ENCODE data around the gene MATK. TPM values are rescaled to one million over a fixed set of nuclear protein-coding genes. Genes with fewer than 3 reads are reported as not detected.

MATK gene
- total RNA-seq, 1 experiment from 2014 or later = not detected

DNA sequence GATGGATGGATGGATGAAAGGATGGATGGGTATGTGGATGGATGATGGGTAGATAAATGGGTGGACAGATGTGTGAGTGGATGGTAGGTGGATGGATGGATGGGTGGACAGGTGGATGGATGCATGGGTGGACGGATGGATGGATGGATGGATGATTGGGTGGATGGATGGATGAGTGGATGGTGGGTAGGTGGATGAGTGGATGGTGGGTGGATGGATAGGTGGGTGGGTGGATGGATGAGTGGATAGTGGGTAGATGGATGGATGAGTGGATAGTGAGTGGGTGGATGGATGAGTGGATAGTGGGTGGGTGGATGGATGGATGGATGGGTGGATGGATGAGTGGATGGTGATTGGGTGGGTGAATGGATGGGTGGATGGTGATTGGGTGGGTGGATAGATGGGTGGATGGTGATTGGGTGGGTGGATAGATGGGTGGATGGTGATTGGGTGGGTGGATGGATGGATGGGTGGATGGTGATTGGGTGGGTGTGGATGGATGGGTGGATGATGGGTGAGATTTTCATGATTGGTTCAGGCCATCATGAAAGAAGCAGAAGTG lies 9.6 kb downstream of the MATK start:
- no TSS peak for BruUV-seq (replicated peaks)
- no peaks in the 10 kb centered on the region for H3K9me2 ChIP-seq (replicated peaks; ENCODE audit: low read length)
- CTCF ChIA-PET = no interaction called here

DNA sequence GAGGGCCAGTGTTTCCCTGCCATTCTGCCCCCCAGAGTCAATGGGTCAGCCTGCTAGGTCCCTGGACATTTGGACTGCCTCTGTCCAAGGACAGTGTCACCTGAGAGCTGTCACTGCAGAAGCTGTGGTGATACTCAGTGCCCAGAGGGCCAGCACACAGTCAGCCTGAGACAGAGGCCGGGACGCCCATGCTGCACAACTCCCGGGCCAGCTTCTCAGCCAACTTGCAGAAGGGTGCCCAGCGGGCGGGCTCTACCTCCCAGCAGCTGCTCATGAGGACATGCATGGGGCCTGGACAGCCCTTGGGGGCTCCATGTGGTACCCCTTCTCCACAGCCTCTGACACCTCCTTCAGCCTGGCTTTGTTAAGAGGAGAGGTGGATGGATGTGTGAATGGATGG lies 10.3 kb downstream of the MATK start:
- H3K79me2 ChIP-seq (ENCODE audit: low read length) = no peaks in the 10 kb centered on the region
- H3K27me3 ChIP-seq (ENCODE audit: low read length) = no peaks in the 10 kb centered on the region
- DNase-seq (no peak), ATAC-seq (no peak)
- no TSS peak for BruUV-seq (replicated peaks)
- H3K4me3 ChIP-seq (ENCODE audit: low read length) = no peak overlapping the region
- TF ChIP-seq CTCF (conservative IDR thresholded peaks at IDR 0.05; ENCODE audit: low read depth, low read length) (no peak), EZH2 (IDR thresholded peaks at IDR 0.05; ENCODE audit: low read length, unreplicated experiment) (no peak), EZH2phosphoT487 (IDR thresholded peaks at IDR 0.05; ENCODE audit: borderline replicate concordance, low read length) (no peak)
- H3K36me3 ChIP-seq (ENCODE audit: low read depth, low read length) = no peaks in the 10 kb centered on the region
- no peaks in the 10 kb centered on the region for H3K9me2 ChIP-seq (replicated peaks; ENCODE audit: low read length)
- no peak overlapping the region for H3K27ac ChIP-seq (ENCODE audit: low read length)
- no peaks in the 10 kb centered on the region for H3K9me3 ChIP-seq (ENCODE audit: low read length)
- no peaks in the 10 kb centered on the region for H4K20me1 ChIP-seq (ENCODE audit: low read length)
- H2AFZ ChIP-seq (ENCODE audit: low read length) = no peak overlapping the region
- H3F3A ChIP-seq (ENCODE audit: low read length, unreplicated experiment) = no peaks in the 10 kb centered on the region
- ChIA-PET POLR2A (ENCODE audit: unreplicated experiment) (no interaction called here), CTCF (no interaction called here)
- H3K4me2 ChIP-seq (ENCODE audit: low read length) = no peak overlapping the region
- intact Hi-C loops (cut with micrococcal nuclease) = no loop called here
- no peaks in the 10 kb centered on the region for H3K4me1 ChIP-seq (ENCODE audit: insufficient read depth, low read length)
- no peak overlapping the region for H3K9ac ChIP-seq (ENCODE audit: low read length)

More for the DNA sequence above, 9.6 kb downstream of the MATK start:
- POLR2A ChIA-PET (ENCODE audit: unreplicated experiment) = no interaction called here
- no peak overlapping the region for H3K27ac ChIP-seq (ENCODE audit: low read length)
- H3K4me1 ChIP-seq (ENCODE audit: insufficient read depth, low read length) = no peaks in the 10 kb centered on the region
- H3K4me3 ChIP-seq (ENCODE audit: low read length) = no peak overlapping the region
- H3K27me3 ChIP-seq (ENCODE audit: low read length) = no peaks in the 10 kb centered on the region
- DNase-seq (no peak), ATAC-seq (no peak)
- H3F3A ChIP-seq (ENCODE audit: low read length, unreplicated experiment) = no peaks in the 10 kb centered on the region
- H3K4me2 ChIP-seq (ENCODE audit: low read length) = no peak overlapping the region
- no peak overlapping the region for H3K9ac ChIP-seq (ENCODE audit: low read length)
- H2AFZ ChIP-seq (ENCODE audit: low read length) = no peak overlapping the region
- H3K9me3 ChIP-seq (ENCODE audit: low read length) = 0 out of 2 replicates have a peak, but pooled peaks cover 5% of the 10 kb centered on the region
- no peaks in the 10 kb centered on the region for H3K36me3 ChIP-seq (ENCODE audit: low read depth, low read length)
- H3K79me2 ChIP-seq (ENCODE audit: low read length) = no peaks in the 10 kb centered on the region
- intact Hi-C loops (cut with micrococcal nuclease) = no loop called here
- TF ChIP-seq EZH2phosphoT487 (IDR thresholded peaks at IDR 0.05; ENCODE audit: borderline replicate concordance, low read length) = no peak
- TF ChIP-seq EZH2 (IDR thresholded peaks at IDR 0.05; ENCODE audit: low read length, unreplicated experiment) = no peak
- no peaks in the 10 kb centered on the region for H4K20me1 ChIP-seq (ENCODE audit: low read length)

DNA sequence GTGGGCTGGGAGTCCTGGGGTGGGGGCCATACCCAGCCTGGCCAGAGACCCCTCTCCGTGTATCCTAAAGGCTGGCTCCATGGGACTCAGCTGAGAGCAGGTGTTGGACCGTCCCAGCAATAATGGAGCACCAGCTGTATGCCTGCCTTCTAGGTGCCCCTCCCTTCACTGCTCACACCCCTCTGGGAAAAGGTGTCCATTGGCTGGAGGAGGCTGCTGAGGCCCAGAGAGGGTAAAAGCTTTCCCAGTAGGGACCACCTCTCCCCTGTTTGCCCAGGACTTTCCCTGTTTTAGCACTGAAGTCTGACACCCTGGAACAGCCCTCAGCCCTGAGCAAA lies 10.8 kb downstream of the MATK start:
- no peaks in the 10 kb centered on the region for H4K20me1 ChIP-seq (ENCODE audit: low read length)
- H3K27me3 ChIP-seq (ENCODE audit: low read length) = no peaks in the 10 kb centered on the region
- TF ChIP-seq EZH2 (IDR thresholded peaks at IDR 0.05; ENCODE audit: low read length, unreplicated experiment) = no peak
- TF ChIP-seq CTCF (conservative IDR thresholded peaks at IDR 0.05; ENCODE audit: low read depth, low read length) = no peak
- no peak for TF ChIP-seq EZH2phosphoT487 (IDR thresholded peaks at IDR 0.05; ENCODE audit: borderline replicate concordance, low read length)
- no peaks in the 10 kb centered on the region for H3K79me2 ChIP-seq (ENCODE audit: low read length)
- H3K4me1 ChIP-seq (ENCODE audit: insufficient read depth, low read length) = no peaks in the 10 kb centered on the region
- H2AFZ ChIP-seq (ENCODE audit: low read length) = no peak overlapping the region
- ChIA-PET CTCF (no interaction called here), POLR2A (ENCODE audit: unreplicated experiment) (no interaction called here)
- no peaks in the 10 kb centered on the region for H3K9me2 ChIP-seq (replicated peaks; ENCODE audit: low read length)
- BruUV-seq (replicated peaks) = no TSS peak
- intact Hi-C loops (cut with micrococcal nuclease) = no loop called here
- no peaks in the 10 kb centered on the region for H3K9me3 ChIP-seq (ENCODE audit: low read length)
- H3K4me3 ChIP-seq (ENCODE audit: low read length) = no peak overlapping the region
- no peak overlapping the region for H3K27ac ChIP-seq (ENCODE audit: low read length)
- H3F3A ChIP-seq (ENCODE audit: low read length, unreplicated experiment) = no peaks in the 10 kb centered on the region
- H3K9ac ChIP-seq (ENCODE audit: low read length) = no peak overlapping the region
- H3K36me3 ChIP-seq (ENCODE audit: low read depth, low read length) = no peaks in the 10 kb centered on the region
- no peak for DNase-seq
- no peak for ATAC-seq
- H3K4me2 ChIP-seq (ENCODE audit: low read length) = no peak overlapping the region
